HEK293T (cell line): Measurements from ENCODE around the gene MAGEB6B.
"Not testable (repeated sequence)": the region's sequence is repeated elsewhere in the genome, so short reads cannot be mapped to it uniquely, and the experiment has no call there.

Experiments used
- ARNT ChIP-seq: fragments of 450-650 bp; IDR thresholded peaks from 2 replicates; pipeline ENCODE4 v1.6.1; 2017; ENCODE audit warnings: mild to moderate bottlenecking
- BHLHE40 ChIP-seq: fragments of 450-650 bp; IDR thresholded peaks from 2 replicates; pipeline ENCODE4 v1.6.1; 2016; ENCODE audit warnings: mild to moderate bottlenecking, moderate library complexity, borderline replicate concordance
- FOXA1 ChIP-seq: fragments of 450-650 bp; IDR thresholded peaks from 2 replicates; pipeline ENCODE4 v1.6.1; 2016; ENCODE audit warnings: mild to moderate bottlenecking
- FOXK2 ChIP-seq: fragments of 450-650 bp; IDR thresholded peaks from 2 replicates; pipeline ENCODE4 v1.6.1; 2016; ENCODE audit warnings: mild to moderate bottlenecking
- HDGF ChIP-seq: fragments of 450-650 bp; IDR thresholded peaks from 2 replicates; pipeline ENCODE4 v1.6.1; 2017; ENCODE audit warnings: antibody characterized with exemption, borderline replicate concordance
- L3MBTL2 ChIP-seq: fragments of 450-650 bp; conservative IDR thresholded peaks from 2 replicates; pipeline ENCODE4 v1.6.1; 2016; ENCODE audit warnings: mild to moderate bottlenecking
- NFRKB ChIP-seq: fragments of 450-650 bp; IDR thresholded peaks from 2 replicates; pipeline ENCODE4 v1.6.1; 2016; ENCODE audit warnings: mild to moderate bottlenecking, moderate library complexity
- PKNOX1 ChIP-seq: fragments of 450-650 bp; IDR thresholded peaks from 2 replicates; pipeline ENCODE4 v1.6.1; 2016
- SUZ12 ChIP-seq: fragments of 450-650 bp; IDR thresholded peaks from 2 replicates; pipeline ENCODE4 v1.6.1; 2016; ENCODE audit warnings: mild to moderate bottlenecking
- ZNF384 ChIP-seq: fragments of 450-650 bp; IDR thresholded peaks from 2 replicates; pipeline ENCODE4 v1.6.1; 2016

DNA sequence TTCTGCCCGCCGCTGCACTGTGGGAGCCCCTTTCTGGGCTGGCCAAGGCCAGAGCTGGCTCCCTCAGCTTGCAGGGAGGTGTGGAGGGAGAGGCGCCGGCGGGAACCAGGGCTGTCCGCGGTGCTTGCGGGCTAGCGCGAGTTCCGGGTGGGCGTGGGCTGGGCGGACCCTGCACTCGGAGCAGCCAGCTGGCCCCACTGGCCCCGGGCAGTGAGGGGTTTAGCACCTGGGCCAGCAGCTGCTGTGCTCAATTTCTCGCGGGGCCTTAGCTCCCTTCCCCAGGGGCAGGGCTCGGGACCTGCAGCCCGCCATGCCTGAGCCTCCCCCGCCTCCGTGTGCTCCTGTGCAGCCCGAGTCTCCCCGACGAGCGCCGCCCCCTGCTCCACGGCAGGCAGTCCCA is 44.3 kb downstream of the MAGEB6B start:
- not testable (repeated sequence) for TF ChIP-seq BHLHE40, PKNOX1, HDGF, NFRKB, FOXK2, ARNT, FOXA1, L3MBTL2, SUZ12, ZNF384
